CD4-positive, alpha-beta T cell treated with Interleukin-17A for 4 hours (primary cell): ENCODE measurements around the gene CHAT.

Experiments
- DNase-seq: peaks from one replicate; pipeline ENCODE4 v3.0.0-alpha.2; 2020; ENCODE audit warnings: mixed read lengths

CHAT gene

DNA sequence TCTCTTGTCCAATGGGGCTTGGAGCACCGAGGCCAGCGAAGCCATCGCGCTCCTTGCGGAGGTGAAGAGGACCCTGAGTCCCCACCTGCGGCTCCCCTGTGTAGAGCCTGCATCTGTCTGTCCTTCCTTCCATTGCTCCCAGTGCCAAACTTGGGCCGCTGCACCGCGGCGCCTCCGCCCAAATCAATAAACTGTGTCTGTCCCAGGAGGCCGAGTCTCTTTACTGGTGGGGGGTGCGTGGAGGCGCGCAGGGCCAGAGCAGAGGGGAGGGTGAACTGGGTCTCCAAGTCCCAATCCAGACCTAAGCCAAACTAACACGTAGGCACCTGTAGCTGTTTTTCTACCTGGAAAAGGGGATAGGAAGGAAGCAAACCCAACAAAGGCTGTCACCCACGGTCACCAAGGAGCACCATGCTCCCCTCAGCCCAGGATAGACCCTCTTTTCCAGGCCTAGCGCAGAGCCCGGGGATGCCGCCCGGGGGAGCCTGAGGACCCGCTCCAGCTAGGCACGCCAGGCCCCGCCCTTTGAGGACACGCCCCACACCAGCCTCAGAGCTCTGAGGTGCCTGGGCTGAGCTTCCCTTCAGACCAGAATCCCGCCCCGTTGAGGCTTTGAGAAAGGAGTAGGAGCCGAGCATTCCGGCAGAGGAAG is 1.2 kb upstream of the CHAT start:
- DNase-seq: no peak

DNA sequence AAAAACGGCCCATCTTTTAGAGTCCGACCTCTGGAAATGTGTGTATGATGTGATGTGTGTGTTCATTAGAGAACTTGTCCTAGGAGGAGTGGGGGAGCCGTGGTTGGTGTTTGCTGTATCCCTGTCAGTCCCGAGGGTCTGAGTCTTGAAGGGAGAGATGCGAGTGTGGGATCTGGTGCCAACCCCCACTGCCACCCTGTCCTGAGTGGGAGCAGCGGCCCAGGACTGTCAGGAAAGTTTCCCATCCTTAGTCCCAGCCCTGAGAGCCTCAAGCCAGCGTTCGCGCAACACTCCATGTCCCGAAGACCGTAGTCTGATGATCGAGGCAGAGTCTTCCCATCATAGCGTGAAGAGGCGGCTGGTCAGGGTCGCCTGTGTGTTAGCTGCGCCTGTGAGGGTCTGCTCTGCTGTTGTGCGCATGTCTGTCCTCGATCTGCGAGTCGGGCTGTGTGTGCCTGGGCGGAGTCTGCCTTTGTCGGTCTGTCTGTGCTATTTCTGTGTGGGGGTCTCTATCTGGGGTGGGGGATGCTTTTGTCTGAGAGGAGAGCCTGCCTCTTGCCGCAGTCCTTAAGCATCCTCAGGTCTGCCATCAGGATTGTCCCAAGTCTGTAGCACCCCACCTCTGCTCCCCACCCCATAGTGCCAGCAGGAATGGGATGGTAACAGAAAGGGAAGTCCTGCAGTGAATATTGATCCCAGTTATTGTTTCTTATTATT is 514 bp upstream of the CHAT start:
- DNase-seq: no peak

- no peak for DNase-seq
Observed at GRCh38 chr10:49614242-49615198, 683 bp downstream of the CHAT start.

- DNase-seq: no peak
Observed at GRCh38 chr10:49615213-49615612, 1.4 kb downstream of the CHAT start.

DNA sequence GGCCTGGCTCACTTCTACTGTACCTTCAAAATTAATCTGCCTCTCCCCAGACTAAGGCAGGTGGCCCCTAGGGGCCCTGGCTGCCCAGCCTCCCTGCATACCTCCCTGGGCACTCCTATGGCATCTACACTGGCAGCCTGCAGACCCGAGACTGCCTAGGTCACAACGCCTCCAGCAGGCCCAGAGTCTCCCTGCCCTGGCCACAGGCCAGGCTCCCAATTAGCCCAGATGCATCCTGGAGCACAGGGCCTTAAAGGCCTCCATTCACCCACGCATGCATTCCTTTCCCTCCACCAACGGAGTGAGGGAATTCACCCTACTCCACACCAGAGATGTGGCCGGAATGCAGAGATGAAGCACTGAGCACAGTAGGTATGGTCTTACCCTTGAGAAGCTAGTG is 1.9 kb downstream of the CHAT start:
- DNase-seq: no peak

- no peak for DNase-seq
Observed at GRCh38 chr10:49616421-49617101, 2.7 kb downstream of the CHAT start.

DNA sequence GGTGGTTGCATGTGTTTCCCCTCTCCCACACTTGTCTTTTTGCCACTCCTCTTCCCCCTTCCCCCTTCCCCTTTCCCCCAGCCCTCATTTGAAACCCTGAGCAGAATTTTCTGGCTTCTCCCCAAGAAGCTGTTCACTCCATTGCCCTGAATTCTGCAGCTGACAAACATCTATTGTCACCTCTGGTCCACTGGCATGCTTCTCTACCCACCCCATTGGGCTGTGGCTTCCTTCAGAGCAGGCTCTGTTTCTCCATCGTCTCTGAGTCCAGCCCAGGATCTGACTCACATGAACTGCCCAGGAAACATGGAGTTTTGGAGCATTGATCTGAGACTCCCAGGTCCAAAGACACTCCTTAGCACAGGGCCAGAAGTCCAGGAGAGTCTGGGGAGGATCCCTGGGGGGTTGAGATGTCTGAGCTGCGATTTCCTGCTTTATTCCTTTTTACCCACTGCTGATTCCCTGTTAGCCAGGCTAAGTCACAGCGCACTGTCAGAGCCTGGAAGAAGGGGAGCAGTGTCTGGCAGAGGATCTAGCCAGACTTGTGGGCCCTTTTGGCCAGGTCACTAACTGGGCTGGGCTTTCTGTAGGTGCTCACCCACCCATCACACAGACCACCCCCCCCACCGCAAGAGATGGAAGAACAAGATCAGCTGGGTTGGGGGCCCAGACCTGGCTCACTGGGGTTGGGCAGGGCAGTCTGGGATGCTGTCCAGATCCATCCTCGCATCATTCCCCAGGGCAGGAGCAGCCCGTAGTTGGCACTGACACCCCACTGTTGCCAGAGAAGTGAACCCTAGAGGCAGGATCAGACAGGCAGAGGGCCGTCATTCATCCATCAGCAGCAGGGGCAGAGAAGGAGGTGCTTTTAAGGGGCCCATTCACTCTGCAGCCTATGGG is 3.5 kb downstream of the CHAT start:
- DNase-seq: no peak

DNA sequence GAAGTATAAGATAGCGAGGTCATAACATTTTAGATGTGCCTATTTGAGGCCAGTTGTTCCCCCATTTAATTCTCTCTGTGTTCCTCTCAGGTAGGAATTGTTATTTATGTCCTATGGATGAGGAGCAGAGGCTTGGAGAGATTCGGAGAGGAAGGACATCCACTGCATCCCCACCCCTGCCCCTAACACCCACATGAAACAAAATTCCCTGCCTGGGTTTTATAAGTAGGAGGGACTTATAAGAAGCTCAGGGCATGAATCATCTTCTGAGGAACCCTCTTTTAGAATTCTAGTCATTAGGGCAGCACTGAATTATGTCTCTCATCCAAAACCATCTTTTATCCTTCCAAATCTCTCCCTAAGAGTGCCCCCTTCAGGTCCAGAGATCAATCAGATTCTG is 5.0 kb downstream of the CHAT start:
- DNase-seq: no peak

DNA sequence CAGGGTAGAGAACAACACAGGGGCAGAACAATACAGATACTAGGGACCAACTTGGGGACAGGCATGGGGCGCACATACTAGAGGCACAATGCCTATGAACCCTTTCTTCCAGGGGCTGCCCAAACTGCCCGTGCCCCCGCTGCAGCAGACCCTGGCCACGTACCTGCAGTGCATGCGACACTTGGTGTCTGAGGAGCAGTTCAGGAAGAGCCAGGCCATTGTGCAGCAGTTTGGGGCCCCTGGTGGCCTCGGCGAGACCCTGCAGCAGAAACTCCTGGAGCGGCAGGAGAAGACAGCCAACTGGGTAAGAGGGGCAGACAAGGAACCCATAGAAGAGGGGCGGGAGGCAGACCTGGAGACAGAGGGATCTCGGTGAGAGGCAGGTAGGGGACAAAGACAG is 5.8 kb downstream of the CHAT start:
- DNase-seq: no peak

GRCh38 chr10:49620286-49620810 is 6.5 kb downstream of the CHAT start:
- no peak for DNase-seq

DNA sequence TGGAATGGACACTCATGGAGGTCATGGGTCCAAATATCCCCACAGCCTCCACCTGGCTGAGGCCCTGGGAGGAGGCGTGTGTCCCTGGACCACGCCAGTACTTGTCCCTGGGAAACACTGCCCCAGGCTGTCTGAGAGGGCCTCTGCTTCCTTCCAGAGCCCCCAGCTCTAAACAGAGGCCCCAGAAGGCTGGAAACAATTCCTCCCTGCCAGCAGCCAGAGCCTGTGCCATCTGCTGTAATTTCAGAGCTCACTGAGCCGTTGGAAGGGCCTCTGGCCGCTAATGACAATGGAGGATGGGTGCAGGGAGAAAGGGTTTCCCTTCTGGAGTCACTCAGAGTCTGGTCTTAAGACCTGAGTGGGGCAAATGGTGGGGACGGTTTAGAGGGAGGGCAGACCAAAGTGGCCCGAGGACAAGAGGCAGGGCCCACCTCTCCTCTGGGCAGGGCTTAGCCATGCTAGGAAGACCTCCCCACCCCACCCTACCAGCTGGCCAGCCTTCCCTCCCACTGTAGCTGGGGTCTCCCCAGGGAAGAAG is 7.1 kb downstream of the CHAT start:
- DNase-seq: no peak

DNA sequence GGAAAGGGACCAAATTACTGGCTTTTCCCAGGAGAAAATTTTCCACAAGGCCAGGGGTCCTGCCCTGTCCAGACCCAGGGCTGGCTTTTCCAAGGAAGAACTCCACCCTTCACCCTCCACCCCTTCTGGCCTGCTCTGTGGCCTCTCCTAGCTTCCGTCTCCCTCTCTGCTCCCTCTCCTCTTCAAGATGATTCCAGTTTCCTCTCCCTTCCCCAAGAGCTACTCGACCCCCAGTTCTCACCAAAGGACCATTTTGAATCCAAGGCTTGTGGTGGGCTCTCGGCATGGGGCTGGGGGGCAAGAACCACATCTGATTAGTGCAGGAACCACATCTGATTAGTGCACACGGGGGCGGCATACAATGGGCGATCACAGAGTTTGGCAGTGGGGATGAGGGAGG is 7.7 kb downstream of the CHAT start:
- no peak for DNase-seq

DNA sequence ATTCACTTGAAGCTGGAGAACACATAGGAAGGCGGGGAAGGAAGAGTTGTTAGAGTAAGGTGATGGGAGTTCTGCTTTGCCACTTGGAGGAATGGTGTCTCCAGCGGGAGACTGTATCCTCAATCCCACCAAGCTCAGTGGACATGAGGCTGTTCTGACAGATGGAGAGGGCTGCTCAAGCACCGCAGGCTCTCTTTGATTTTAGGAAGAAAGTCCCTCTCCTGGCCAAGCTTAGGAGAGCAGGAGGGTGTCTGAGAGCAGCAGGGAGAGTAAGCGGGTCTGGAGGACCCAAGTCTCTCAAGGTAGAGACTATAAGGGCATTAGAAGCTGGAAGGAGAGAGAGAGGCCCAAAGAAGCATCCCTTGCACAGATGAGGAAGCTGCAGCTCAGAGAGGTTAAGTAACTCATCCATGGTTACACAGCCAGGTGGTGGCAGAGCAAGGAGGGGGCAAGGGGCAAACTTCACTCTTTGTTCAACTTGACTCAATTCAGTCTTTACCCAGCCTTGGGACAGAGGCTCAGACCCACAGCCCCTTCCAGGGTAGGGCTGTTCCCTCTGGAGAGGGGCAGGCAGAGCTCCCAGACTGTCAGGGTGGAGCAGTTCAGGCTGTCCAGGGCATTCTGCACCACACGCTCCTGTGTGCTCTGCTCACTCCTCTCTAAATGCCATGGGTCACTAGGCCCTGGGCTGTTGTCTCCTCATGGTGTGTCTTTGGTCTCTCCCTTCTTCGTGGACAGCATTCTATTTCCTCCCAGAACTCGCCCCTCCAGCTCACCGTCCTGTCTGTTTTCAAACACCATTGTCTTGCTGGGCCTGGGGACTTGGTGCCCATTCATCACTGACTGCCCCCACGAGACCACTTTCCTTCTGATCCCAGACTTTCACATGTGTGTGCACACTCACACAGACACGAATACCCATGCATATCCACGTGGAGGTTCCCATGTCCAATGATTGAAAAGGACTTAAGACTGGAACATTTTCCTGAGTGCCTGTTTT is 8.9 kb downstream of the CHAT start:
- DNase-seq: no peak

DNA sequence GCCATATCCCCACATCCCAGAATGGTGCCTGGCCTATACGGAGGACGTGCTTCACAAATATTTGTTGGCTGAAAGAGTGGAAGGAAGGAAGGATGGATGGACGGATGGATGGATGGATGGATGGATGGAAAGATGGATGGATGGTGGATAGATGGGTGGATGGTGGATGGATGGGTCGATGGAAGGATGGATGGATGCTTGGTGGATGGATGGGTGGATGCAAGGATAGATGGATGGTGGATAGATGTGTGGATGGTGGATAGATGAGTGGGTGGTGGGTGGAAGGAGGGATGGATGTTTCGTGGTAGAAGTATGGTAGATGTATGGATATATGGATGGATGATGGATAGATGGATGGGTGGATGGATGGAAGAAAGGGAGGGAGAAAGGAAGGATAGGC is 10.8 kb downstream of the CHAT start:
- no peak for DNase-seq

DNA sequence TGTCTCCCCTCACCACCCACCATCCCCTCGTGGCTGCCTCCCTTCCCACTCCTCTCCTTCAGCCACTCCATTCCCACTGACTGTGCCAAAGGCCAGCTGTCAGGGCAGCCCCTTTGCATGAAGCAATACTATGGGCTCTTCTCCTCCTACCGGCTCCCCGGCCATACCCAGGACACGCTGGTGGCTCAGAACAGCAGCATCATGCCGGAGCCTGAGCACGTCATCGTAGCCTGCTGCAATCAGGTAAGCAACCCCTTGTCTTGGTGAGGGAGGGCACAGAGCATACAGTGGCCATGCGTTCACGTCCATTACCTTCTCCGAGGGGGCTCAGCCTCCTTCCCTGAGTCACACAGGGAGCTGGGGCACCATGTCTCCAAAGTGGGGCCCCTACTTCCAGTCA is 11.6 kb downstream of the CHAT start:
- DNase-seq: no peak

DNA sequence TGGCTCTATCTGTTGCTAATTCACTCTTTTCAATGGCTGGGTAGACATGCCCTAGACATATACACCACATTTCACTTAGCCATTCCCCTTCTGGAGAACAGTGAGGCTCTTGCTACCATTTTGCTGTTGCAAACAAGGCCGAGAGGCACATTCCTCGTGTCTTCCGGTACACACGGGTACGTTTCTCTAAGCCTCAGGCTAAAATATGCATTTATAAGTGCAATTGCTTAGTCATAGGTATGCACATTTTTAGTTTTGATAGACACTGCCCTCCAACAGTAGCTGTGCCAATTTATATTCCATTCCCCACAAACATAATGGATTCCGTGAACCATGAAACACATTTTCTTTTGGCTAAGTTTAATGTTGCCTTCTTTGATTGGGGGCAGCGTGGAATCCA is 13.2 kb downstream of the CHAT start:
- DNase-seq: no peak

DNA sequence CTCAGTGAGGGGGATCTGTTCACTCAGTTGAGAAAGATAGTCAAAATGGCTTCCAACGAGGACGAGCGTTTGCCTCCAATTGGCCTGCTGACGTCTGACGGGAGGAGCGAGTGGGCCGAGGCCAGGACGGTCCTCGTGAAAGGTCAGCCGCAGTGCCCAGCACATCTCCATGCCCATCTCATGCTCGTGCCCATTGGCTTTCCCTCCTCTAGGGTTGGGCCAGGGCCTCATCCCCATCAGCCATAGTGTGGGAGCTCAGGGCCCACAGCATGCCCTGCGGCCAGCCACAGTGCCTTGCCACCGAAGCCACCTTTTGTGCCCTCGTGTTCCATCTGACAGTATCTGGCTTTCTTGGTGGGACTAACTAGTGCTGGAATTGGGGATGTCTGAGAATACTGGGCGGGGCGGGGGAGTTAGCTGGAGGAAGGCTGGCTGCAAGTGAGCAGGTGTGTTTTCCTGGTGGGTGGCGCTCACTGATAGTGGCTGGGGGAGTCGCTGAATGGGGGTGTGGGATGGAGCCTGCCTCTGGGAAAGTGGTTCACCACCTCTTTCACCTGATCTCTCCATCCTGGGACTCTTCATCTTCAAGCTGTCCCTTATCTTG is 13.9 kb downstream of the CHAT start:
- no peak for DNase-seq

DNA sequence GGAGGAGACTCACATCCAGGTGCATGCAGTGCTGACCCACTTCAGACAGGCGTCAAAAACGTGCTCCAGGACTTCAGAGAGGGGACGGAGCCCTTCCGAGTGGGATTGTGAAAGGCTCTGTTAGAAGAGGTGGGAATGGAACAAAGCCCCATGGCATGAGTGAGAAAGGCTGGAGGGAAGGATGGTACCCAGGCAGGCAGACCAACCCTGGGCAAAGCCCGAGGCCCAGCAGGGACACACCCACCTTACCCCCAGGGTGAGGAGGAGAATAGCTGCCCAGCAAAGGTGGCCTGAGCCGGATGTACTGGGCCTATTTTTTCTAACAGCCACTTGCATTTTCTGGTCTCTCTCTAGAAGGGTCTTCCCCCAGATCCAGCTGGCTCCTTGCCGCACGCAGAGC is 14.8 kb downstream of the CHAT start:
- no peak for DNase-seq

GRCh38 chr10:49629431-49629881 is 15.6 kb downstream of the CHAT start:
- no peak for DNase-seq

- DNase-seq: no peak
Observed at GRCh38 chr10:49631975-49632374, 18.1 kb downstream of the CHAT start.
